HG03139 (cell line): ENCODE data around the gene KATNB1.
"Not testable (repeated sequence)": the region's sequence is repeated elsewhere in the genome, so short reads cannot be mapped to it uniquely, and the experiment has no call there.

Experiments used
- ATAC-seq: cut with Tn5 transposase; IDR thresholded peaks from one replicate; pipeline ENCODE4 v1.9.1; 2021; ENCODE audit not compliant: unreplicated experiment

The KATNB1 gene

DNA sequence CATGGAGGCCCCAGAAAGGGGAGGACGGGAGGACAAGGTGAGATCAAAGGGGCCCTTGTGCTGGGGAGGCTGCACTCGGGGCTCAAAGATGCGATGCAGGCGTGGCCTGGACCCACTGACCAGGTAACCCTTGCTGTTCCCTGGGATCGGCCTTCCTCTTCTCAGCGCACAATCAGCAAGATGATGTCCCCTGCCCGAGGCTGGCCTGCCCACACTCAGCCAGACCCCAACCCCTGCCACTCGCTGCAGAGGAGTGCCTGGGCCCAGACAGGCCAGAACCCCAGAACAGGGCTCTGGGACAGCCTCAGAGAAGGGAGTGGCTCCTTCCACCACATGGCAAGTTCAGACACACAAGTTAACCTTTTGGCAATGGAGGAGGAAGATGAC is 51.9 kb downstream of the KATNB1 start:
- no peak for ATAC-seq

DNA sequence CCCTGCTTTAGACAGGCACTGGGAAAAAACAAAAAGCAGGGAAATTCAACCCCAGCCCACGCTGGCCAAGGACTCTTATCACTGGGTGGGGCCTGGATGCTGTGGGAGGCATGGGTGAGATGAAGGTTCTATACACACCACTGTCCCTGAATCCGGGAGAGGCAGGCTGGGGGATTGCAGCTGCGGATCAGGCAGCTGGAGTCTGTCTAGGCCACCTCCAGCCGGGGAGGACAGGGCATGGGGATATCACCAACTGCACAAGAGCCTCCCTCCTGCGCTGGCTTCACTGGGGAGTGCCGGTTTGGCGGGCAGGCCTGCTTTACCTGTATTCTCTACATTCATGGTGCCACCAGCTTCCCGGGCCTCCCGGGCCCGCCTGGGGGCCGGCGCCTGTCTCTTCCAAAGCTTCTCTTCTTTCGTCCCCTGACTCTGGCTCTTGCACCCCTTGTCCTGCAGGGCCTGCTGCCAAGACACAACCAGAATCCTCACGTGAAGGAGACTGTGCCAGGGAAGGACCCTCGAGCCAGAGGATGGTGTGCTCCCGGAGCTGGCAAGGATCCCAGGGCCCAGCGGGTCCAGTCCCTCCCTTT is 52.8 kb downstream of the KATNB1 start:
- ATAC-seq, result no peak

DNA sequence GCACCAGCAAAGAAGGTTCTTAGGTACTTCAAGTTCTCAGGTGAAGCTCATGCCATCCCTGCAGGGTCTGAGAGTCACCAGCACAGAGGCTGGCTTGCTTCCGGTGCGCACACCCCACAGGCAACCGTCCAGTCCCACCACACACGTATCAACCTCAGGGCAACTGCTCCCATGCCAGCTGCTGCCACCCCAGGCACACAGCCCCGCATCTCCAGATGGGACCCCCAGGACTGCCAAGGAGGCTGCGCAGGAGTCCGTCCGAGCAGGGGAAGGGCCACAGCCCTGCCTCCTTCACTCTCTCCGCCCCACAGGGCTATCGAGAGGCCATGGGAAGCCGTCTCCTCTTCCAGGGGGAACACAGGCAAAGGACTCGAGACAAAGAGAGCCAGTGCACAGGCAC is 53.4 kb downstream of the KATNB1 start:
- ATAC-seq, result no peak

DNA sequence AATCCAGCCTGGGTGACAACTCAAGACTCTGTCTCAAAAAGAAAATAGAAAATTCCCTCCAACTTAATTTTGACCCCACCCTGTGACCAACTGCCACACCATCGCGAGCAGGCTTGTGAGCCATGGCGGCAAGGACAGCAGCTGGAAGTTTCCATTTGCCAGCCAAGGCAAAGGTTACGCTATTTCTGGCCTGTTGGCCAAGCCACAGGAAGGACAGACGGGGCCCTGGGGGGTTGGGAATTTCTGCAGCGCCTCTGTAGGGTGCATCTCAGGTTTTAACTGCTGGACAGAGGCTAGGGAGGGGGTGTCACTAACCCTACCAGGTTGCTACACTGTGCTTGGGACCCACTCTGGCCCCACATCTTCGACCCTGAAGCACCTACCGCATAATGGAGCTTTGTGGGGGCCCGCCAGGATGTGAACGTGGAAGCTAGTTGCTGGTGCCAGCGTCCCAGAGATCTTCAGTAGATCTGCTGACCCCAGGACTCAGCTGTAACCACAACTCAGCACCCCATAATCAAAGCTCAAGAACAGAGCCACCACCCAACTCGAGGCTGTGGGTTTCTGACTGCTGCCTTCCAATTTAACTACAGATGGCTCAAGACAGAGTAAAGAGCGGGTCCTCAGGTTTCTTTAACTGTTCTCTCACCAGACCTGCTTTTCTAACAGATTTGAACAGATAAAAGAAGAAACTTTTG is 55.8 kb downstream of the KATNB1 start:
- ATAC-seq, result no peak

DNA sequence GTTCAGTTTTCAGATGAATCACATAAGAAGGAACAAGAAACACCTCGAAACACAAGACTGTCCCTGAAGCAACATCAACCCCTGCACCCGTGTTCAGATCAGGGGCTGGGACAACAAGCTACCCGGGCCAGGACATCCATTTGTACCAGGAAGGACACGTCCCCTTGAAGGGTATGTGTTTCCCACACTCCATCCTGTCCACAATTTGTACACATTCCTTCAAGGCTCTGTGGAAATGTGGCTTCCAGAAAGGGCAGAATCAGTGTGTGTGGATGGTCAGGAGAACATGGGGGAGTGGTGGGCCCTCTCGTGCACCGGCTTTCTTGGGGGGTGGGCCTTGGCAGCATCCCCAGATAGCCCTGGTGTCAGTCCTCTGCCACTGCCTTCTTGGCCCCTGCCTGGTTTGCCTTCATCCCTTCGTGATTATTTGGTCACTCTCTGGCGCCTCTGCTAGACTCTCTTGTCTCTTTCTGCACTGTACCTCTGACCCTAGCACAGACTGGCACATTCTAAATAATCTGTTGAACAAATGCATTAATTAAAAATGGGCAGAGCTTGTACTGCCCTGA is 56.4 kb downstream of the KATNB1 start:
- ATAC-seq, result no peak

- ATAC-seq, result no peak
These were observed 59.4 kb downstream of the KATNB1 start for GRCh38 chr16:57794849-57795430.

DNA sequence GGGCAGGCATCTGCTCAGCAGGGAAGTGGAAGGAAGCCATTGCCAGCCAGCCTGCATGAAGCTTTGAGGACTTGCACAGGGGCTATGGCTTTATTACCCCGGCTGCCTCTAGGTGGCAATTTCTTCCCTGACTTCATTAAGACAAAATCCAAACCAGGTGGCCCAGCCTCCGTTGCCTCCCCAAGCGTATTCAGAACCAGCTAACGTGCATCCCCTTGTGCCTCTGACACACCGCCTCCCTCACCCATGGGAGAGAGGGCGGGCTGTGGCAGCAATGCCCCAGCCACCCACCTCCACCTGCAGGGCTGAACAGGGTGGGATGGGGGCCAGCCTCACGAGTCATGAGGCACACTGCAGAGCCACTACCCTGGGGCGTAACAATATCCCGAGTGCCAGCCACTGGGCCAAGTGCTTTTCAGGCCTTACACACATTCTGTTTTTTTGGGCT is 59.9 kb downstream of the KATNB1 start:
- no peak for ATAC-seq

- not testable (repeated sequence) for ATAC-seq
These were observed 60.4 kb downstream of the KATNB1 start for GRCh38 chr16:57796014-57796413.

DNA sequence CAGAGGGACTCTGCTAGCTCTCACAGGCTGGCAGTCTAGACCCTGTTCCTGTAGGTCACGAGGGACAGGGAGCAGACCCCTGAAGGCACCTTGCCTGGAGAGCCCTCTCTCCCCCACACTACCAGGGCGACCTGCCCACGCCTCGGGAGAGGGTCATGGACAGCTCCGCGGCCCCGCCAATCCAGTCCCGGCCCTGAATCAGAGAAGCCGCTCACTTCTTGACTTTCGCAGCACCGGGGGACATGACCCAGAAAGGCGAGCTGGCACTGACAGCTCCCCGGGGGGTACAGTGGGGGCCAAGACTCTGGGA is 61.6 kb downstream of the KATNB1 start:
- ATAC-seq, result no peak

- no peak for ATAC-seq
These were observed 62.1 kb downstream of the KATNB1 start for GRCh38 chr16:57797526-57798266.

DNA sequence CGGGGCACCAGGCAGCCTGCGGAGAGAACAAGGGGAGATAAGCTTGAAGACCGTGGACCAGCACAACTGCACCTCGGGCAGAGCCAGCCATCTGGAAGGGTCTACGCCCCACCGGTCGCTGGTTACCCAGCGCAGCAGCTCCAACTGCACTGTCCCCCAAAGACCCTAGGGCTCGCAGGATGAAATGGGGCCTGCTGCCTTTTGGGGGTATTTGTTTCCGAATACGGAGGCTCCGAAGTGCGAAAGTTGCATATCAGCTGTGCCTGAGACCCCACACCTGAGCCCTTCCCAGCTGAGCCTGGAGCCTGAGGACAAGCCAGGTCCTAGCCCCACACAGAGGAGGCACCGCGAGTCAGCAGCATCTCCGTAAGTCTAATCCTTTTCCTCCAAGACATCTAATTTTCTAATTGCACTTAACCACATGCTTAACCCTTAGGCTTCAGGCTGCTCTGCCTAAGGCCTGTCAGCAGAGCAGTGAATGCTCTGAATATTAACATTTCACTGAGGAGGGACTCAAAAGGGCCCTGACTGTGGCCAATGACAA is 62.8 kb downstream of the KATNB1 start:
- no peak for ATAC-seq

DNA sequence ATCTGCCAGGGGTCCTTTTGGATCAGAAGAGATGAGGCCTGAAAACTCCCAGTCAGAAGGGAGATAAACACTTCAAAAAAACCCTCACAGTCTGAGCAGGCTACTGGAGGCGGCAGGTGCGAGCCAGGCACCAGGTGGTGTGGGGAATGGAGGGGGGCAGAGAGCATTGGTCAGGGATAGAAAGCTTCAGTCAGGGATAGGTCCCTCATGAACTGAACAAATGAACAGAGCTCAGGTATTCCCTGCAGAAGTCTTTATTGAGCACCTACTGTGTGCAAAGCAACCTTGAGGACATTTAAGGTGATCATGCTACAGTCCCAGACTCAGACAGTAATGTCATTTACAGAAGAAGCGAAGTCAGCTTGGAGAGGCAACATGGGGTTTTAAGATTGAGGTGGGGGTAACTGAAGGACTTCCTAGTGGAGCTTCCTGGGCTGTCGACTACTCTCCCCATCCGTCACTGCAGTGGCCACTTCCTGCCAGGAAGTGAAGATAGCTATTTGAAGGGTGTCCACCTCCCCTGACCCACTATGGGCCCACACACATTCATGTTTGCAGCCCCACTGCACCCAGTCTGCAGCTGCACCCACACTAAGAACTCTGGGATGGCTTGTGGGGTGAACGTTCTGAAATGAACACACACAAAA is 63.5 kb downstream of the KATNB1 start:
- ATAC-seq, result no peak

GRCh38 chr16:57799600-57800199 is 64.1 kb downstream of the KATNB1 start:
- ATAC-seq, result no peak

GRCh38 chr16:57800200-57801097 is 64.9 kb downstream of the KATNB1 start:
- ATAC-seq, result no peak

- ATAC-seq, result no peak
These were observed 65.7 kb downstream of the KATNB1 start for GRCh38 chr16:57801098-57801808.

DNA sequence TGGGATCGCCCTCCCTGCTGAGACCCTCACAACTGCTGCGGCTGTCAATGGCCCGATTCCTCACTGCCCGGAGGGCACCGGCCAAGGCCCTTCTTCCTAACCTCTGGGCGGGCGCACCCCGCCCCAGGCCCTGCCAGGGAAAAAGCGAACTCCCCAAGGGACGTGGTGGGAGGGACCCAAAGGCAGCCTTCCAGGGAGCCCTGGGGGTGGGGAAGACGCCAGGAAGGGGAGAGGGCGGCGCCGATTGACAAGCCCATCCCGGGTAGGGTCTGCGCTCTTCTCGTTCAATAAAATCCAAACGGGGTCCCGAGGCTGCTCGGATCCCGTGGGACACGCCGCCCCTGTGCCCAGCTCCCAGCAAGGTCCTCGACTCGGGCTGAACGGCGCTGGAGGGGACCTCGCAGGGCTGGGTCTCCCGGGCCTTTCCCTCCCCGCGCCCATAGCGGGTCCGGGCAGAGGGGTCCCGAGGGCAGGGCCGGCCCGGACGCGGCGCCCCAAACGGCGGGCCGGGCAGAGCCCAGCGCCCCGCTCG is 66.3 kb downstream of the KATNB1 start:
- no peak for ATAC-seq

DNA sequence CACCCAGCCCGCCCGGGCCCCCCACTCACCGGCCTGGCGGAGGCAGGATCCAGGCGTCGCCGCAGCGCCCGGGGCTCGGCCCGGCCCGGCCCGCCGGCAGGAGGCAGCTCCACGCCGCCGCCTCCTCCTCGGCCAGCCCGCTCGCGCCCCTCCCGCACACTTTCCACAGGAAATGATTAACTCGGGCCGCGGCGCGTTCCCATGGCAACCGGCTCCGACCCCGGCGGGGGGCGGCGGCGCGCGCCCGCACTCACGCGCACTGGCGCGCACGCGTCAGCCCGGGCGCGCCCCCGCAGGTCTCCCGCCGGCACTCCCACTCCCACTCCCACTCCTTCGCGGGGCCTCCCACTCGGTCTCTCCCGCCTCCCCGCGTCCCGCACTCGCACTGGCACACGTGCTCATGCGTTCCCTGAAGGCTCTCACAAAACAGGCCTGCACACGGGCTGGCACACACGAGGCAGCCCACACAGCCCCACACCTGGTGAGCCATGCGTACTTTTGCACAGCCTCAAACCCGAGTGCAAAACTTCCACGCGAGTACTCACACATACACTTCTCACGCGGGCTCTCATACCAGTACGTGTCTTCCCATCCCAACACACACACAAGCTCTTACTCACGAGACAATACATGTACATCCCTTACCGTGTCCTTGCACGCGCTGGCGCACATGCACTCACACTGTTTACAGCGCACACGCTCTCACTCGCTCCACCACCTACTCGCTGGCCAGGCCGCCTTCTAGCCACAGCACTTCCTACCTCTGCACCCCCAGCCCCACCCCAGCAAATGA is 67.0 kb downstream of the KATNB1 start, which contains the start of gene KIFC3:
TSS of gene KIFC3 (minus strand) at position 151 of the 793 bp plus-strand sequence. CDS start 4,248 bp downstream, outside the sequence.
- no peak for ATAC-seq
